Measurements from ENCODE around the gene ADAMTS15.

ADAMTS15 gene

GRCh38 chr11:130511765-130512164, 63.3 kb downstream of the ADAMTS15 start:
- no peak for DNase-seq (ENCODE audit: low read depth, low spot score)

- DNase-seq (ENCODE audit: low read depth, low spot score): no peak
These were observed 64.2 kb downstream of the ADAMTS15 start for GRCh38 chr11:130512662-130513061.

- no peak for DNase-seq (ENCODE audit: low read depth, low spot score)
These were observed 64.7 kb downstream of the ADAMTS15 start for GRCh38 chr11:130513132-130513531.

GRCh38 chr11:130514316-130514715, 65.9 kb downstream of the ADAMTS15 start:
- DNase-seq (ENCODE audit: low read depth, low spot score): no peak

- DNase-seq (ENCODE audit: low read depth, low spot score): no peak
These were observed 66.4 kb downstream of the ADAMTS15 start for GRCh38 chr11:130514851-130515250.

- DNase-seq (ENCODE audit: low read depth, low spot score): no peak
These were observed 67.5 kb downstream of the ADAMTS15 start for GRCh38 chr11:130515829-130516553.

GRCh38 chr11:130516554-130517505, 68.4 kb downstream of the ADAMTS15 start:
- peak; percentile 42 for DNase-seq (ENCODE audit: low read depth, low spot score)

- no peak for DNase-seq (ENCODE audit: low read depth, low spot score)
These were observed 69.8 kb downstream of the ADAMTS15 start for GRCh38 chr11:130518164-130518680.

- DNase-seq (ENCODE audit: low read depth, low spot score): no peak
These were observed 70.9 kb downstream of the ADAMTS15 start for GRCh38 chr11:130519128-130519932.

GRCh38 chr11:130520271-130520671, 71.8 kb downstream of the ADAMTS15 start:
- no peak for DNase-seq (ENCODE audit: low read depth, low spot score)

- DNase-seq (ENCODE audit: low read depth, low spot score): peak; percentile 40
These were observed 74.0 kb downstream of the ADAMTS15 start for GRCh38 chr11:130522284-130522961.

GRCh38 chr11:130523166-130523565, 74.7 kb downstream of the ADAMTS15 start:
- DNase-seq (ENCODE audit: low read depth, low spot score): no peak

- DNase-seq (ENCODE audit: low read depth, low spot score): no peak
These were observed 75.2 kb downstream of the ADAMTS15 start for GRCh38 chr11:130523609-130524008.

GRCh38 chr11:130524132-130524790, 75.8 kb downstream of the ADAMTS15 start:
- no peak for DNase-seq (ENCODE audit: low read depth, low spot score)

- DNase-seq (ENCODE audit: low read depth, low spot score): no peak
These were observed 76.9 kb downstream of the ADAMTS15 start for GRCh38 chr11:130525307-130525706.

Measured in iPS DF 19.7 (cell line).